Activated CD8-positive, alpha-beta memory T cell treated with anti-CD3 and anti-CD28 coated beads, Interleukin-2, amount 50 U/mL, for 1 hour (primary cell): ENCODE results near the gene DNAJC6.
"Not testable (repeated sequence)": the region's sequence is repeated elsewhere in the genome, so short reads cannot be mapped to it uniquely, and the experiment has no call there.

Experiments used
- DNase-seq: peaks from one replicate; pipeline ENCODE4 v3.0.0-alpha.2; 2020; ENCODE audit errors: extremely low read depth

The DNAJC6 gene

GRCh38 chr1:65309304-65310077 is at the start of gene DNAJC6:
Gene DNAJC6, plus strand, starts transcription at chr1:65309543. Its CDS starts 203 bp downstream, at chr1:65309746.
- DNase-seq, result no peak

GRCh38 chr1:65259816-65260215 is 49.5 kb upstream of the DNAJC6 start:
- DNase-seq, result no peak

DNA sequence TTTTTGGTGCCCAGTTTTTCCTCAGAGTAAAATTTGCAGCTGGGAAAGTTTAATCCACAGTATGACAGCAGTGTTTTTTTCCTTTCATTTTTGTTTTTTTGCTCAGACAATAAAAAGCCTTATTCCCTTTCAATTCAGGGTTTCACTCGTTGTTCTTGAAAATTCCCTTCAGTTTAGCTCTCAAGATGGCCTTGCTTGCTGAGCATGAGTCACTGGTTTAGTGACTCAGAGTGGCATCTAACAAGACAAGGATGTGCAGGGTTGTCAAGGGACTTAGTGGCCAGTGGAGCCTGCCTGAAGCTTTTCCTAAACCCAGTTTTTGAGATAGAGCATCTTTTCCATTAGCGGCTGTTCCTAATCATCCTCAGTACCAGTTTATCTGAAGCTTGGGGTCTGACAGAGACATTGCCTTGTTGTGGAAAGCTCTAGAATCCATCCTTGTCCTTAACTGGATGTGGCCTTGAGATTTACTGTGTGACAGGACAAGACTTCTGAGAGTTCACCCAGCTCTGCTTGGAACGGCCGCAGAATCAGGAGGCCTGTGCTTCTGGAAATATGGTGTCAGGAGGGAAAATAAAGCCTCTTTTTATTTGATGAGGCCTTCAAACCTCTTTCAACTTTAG is 48.4 kb upstream of the DNAJC6 start:
- DNase-seq, result no peak

DNA sequence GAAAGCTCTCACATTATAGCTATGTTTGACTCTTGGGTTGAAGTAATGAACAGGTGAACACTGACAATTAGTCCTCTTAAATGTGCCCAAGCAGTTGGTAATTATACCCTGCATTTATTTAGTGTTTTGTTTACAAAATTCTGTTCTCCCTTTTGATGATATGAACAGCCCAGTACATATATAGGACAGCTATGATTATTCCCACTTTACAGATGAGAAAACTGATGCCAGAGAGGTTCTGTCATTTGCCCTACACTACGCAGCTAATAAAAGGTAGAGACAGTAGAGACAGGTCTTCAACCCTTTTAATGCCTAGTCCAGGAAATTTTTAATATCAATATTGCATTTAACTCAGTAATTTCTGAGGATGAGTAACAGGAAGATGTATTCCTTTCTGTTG is 46.1 kb upstream of the DNAJC6 start:
- no peak for DNase-seq

GRCh38 chr1:65264197-65264929 is 45.0 kb upstream of the DNAJC6 start:
- no peak for DNase-seq

GRCh38 chr1:65265296-65265650 is 44.1 kb upstream of the DNAJC6 start:
- DNase-seq, result no peak

DNA sequence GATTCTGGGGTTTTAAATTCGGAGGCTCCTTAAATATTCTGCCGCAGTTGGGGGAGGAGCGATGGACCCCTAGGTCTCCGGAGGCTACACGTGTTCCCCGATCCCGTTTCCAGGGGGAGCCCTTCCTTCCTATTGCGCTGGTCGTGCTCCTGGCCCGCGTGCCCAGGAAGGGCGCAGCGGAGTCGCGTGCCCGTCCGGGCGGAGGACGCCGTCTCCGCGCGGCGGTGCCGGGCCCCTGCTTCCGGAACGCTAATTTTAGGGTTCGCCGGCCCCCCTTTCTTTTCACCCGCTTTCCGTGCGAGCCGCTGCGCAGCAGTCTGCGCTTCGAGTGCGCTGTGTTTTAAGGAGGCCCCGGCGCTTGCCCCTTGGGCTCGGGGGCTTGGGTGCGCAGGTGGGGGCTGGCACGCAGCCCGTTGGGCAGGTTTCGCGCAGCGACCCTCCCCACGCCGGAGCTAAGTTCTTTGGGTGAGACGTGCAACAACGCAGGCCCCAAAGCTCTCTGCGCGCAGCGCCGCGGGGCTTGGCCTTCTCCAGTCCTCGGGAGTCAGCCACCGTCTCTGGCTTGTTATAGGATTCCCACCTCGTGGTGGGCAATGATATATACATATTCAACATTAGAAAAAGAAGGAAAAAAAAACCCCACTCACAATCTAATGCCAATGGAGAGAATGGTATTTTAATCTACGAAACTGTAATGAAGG is 43.5 kb upstream of the DNAJC6 start:
- no peak for DNase-seq

DNA sequence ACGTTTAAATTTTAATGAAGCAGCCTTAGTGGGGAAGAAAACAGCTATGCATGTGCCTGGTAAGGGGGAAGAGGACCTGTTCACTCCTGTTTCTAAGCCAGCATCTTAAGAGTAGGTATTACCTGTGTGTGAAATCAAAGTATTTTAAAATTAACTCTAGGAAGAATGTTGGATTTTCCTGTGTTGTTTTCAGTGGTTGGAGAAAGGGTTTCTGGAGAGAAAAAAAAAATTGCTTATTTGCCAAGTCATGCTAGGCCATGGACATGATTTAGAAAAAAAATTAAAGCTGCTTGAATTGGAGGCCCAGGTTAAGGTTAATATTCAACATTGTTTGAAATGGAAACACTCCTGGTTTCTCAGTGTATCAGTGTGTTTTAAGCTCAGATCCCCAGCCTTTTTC is 42.9 kb upstream of the DNAJC6 start:
- no peak for DNase-seq

DNA sequence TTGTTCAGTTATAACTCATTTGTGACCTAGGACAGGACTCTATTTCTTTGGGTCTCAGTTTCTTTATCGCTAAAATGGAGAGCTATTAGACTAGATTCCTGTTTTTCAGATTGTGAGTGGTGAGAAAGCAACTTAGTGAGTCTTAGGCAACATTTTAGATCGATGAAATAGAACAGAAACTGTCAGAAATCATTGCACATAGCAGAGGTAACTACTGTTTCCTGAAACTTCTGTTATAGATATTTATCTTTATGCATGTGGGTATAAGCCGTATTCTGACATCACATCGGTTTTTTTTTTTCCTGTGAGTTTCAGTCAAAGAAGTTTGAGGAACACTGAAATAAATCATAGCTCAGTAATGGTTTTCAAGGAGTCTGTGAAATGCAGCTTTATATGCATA is 42.1 kb upstream of the DNAJC6 start:
- no peak for DNase-seq

GRCh38 chr1:65267683-65268082 is 41.7 kb upstream of the DNAJC6 start:
- no peak for DNase-seq

- DNase-seq, result no peak
Measured at GRCh38 chr1:65269612-65270011, 39.7 kb upstream of the DNAJC6 start.

GRCh38 chr1:65276197-65276939 is 33.0 kb upstream of the DNAJC6 start:
- DNase-seq, result no peak

GRCh38 chr1:65277605-65278347 is 31.6 kb upstream of the DNAJC6 start:
- no peak for DNase-seq

DNA sequence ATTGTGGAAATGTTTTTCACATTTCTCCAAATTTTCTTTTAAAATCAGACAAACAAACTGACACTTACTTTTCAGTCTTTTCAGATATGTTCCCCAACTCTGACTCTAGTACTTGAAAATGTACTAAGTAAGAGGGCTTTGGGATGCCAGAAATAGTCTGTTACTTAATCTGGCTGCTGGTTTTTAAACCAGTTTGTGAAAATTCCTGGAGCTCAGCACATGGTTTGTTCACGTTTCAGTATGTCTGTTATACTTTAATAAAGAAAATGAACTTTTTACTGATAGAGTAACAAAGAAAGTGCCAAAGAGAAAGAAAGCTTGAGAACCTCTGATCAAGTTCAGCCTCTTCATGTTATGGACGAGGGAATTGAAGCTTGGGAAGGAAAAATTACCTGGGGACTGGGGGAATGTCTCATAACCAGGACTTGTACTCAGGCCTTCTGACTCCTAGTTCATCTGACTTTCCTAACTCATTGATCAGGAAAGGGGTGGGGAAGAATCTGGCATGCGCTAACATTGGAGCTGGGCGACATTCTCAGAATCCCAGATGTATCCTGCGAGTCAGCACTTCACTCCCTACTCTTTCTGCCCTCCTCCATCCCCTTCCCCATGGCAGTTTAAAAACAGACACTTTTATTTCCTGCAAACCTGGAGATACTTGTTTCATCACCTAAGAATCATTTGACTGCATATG is 30.8 kb upstream of the DNAJC6 start:
- no peak for DNase-seq

DNA sequence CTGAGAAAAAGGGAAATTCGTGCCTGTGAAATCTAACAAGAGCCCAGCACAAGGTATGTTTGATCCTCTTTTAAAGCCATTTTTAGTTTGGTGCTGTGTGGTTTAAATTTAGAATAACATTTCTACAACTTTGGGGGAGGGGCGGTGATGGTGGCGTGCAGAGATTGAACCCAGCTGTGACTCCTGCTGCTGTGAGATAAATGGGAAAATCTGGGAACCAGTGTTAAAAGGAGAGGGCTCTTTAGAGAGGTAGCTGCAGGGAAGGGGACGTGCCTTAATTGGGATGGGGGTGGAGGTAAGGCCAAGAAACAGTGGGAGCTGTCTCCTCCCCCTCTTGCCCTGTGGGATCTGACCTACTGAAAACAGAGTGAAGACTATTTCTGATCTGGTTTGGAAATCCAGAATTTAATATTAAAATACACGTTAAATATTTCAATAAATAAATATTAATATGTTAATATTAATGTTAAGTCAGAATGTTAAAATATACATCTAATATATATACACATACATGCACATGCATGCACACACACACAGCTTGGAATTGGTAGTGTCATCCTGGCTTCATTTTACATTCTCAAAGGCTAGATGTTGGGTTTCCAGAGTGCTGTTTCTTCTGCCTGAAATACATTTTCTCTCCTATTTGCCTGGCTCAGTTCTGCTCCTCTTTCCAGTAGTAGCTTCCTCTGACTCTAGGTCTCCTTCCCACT is 30.1 kb upstream of the DNAJC6 start:
- DNase-seq, result no peak

- DNase-seq, result no peak
Measured at GRCh38 chr1:65281846-65282245, 27.5 kb upstream of the DNAJC6 start.

DNA sequence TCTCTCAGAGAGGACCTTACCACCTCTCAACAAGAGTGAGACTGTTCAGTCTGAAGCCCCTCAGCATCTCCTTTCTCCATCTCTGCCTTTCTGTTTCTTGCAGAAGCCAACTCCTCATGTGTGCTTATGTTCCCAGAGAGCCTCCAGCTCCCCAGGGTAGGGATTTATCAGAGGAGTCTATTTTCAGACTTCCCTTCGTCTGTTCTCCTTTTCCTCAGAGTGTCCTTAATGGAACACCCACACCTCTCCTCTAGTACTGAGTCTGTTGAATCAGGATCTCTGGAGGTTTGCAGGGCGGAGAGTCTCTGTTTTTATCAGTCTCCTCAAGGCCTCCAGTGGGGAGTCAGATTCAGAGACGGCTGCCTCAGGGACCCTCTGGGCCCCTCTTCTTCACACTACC is 25.1 kb upstream of the DNAJC6 start:
- no peak for DNase-seq

- DNase-seq, result no peak
Measured at GRCh38 chr1:65289449-65289848, 19.9 kb upstream of the DNAJC6 start.

- not testable (repeated sequence) for DNase-seq
Measured at GRCh38 chr1:65291818-65292217, 17.5 kb upstream of the DNAJC6 start.
